Measurements from ENCODE around the gene PCBP3. TPM values are rescaled to one million over a fixed set of nuclear protein-coding genes. Genes with fewer than 3 reads are reported as not detected.

The PCBP3 gene
- total RNA-seq, 1 experiment from 2014 or later = not detected

GRCh38 chr21:45988366-45989347 is 345.1 kb downstream of the PCBP3 start:
- no TSS peak for BruUV-seq (replicated peaks)
- no peak overlapping the region for H3K27ac ChIP-seq (ENCODE audit: low read length)
- in situ Hi-C loops (cut with HindIII; ENCODE audit: low pct_unique_long_range_greater_than_20kb, low sequenced_read_pairs) = no loop called here
- no peaks in the 10 kb centered on the region for H3K27me3 ChIP-seq (ENCODE audit: control insufficient read depth, insufficient read depth, low read length)
- H3K36me3 ChIP-seq (ENCODE audit: control insufficient read depth, insufficient read depth, low read length) = no peaks in the 10 kb centered on the region
- H3K9me3 ChIP-seq (ENCODE audit: control insufficient read depth, insufficient read depth, low read depth, low read length) = no peaks in the 10 kb centered on the region
- no peaks in the 10 kb centered on the region for H3K4me1 ChIP-seq (ENCODE audit: control insufficient read depth, insufficient read depth, low read length)
- no peak for ATAC-seq
- POLR2A ChIA-PET = no interaction called here
- no peak for DNase-seq (ENCODE audit: low read depth, low spot score)
- no peak overlapping the region for H3K4me3 ChIP-seq (ENCODE audit: low read depth in 2 of 2, low read length in 2 of 2)
- TF ChIP-seq SIN3A (IDR thresholded peaks at IDR 0.05; ENCODE audit: borderline replicate concordance, insufficient read depth, low read depth, low read length) (no peak), POLR2AphosphoS5 (IDR thresholded peaks at IDR 0.05; ENCODE audit: low read depth, low read length) (no peak)
- CTCF ChIA-PET = no interaction called here
- intact Hi-C loops (cut with micrococcal nuclease; ENCODE audit: unreplicated experiment) = no loop called here

GRCh38 chr21:45989355-45990048 is 346.0 kb downstream of the PCBP3 start:
- Histone ChIP-seq H3K4me3 (ENCODE audit: low read depth in 2 of 2, low read length in 2 of 2) (no peak overlapping the region), H3K36me3 (ENCODE audit: control insufficient read depth, insufficient read depth, low read length) (no peaks in the 10 kb centered on the region), H3K27ac (ENCODE audit: low read length) (no peak overlapping the region), H3K4me1 (ENCODE audit: control insufficient read depth, insufficient read depth, low read length) (no peaks in the 10 kb centered on the region), H3K27me3 (ENCODE audit: control insufficient read depth, insufficient read depth, low read length) (no peaks in the 10 kb centered on the region), H3K9me3 (ENCODE audit: control insufficient read depth, insufficient read depth, low read depth, low read length) (no peaks in the 10 kb centered on the region)
- intact Hi-C loops (cut with micrococcal nuclease; ENCODE audit: unreplicated experiment) (no loop called here), in situ Hi-C loops (cut with HindIII; ENCODE audit: low pct_unique_long_range_greater_than_20kb, low sequenced_read_pairs) (no loop called here)
- ATAC-seq (no peak), DNase-seq (ENCODE audit: low read depth, low spot score) (no peak)
- ChIA-PET CTCF (no interaction called here), POLR2A (no interaction called here)
- BruUV-seq (replicated peaks) = no TSS peak
- TF ChIP-seq SIN3A (IDR thresholded peaks at IDR 0.05; ENCODE audit: borderline replicate concordance, insufficient read depth, low read depth, low read length) (no peak), CTCF (IDR thresholded peaks at IDR 0.05) (no peak), REST (IDR thresholded peaks at IDR 0.05; ENCODE audit: insufficient read depth in 1 of 2, low read depth in 2 of 2, low read length in 1 of 2) (no peak), POLR2AphosphoS5 (IDR thresholded peaks at IDR 0.05; ENCODE audit: low read depth, low read length) (no peak), TCF7L2 (IDR thresholded peaks at IDR 0.05; ENCODE audit: low read depth, low read length) (no peak)

Measured in Panc1 (cell line).